MCF 10A (cell line): ENCODE data around the gene VBP1. TPM values are rescaled to one million over a fixed set of nuclear protein-coding genes. Genes with fewer than 3 reads are reported as not detected.
A peak's percentile ranks its signal among the peaks of the same experiment; 100 is the strongest.
"Not testable (repeated sequence)": the region's sequence is repeated elsewhere in the genome, so short reads cannot be mapped to it uniquely, and the experiment has no call there.

Experiments used
- BruUV-seq: library from RNA; stranded (reverse); fragments of 400-500 nt; replicated peaks from 2 replicates; lab custom pipeline; 2021; lab: Mats Ljungman, UMichigan
- CTCF ChIA-PET: fragments of 300-600 bp; sonication (Branson Sonifier 250); formaldehyde crosslinking; extraction: SDS; loops from one replicate; lab custom pipeline; 2021; ENCODE audit warnings: antibody characterized with exemption, inconsistent platforms; lab: Yijun Ruan, JAX
- POLR2A ChIA-PET: fragments of 300-600, 350-650 bp; sonication (Branson Sonifier 250); formaldehyde crosslinking; extraction: SDS; loops from one replicate; lab custom pipeline; 2020; ENCODE audit warnings: antibody characterized with exemption, inconsistent platforms; lab: Yijun Ruan, JAX
- DNase-seq: peaks from one replicate; pipeline ENCODE4 v3.0.0-alpha.2; 2018; ENCODE audit not compliant: unreplicated experiment
- H3K27ac Mint-ChIP-seq: one replicate; pipeline ENCODE4 v1.8.0; 2022; ENCODE audit warnings: mild to moderate bottlenecking, low read depth, mixed read lengths; ENCODE audit not compliant: unreplicated experiment
- H3K27me3 Mint-ChIP-seq: one replicate; pipeline ENCODE4 v1.8.0; 2022; ENCODE audit warnings: mixed read lengths; ENCODE audit not compliant: insufficient read depth, unreplicated experiment
- H3K36me3 Mint-ChIP-seq: one replicate; pipeline ENCODE4 v1.8.0; 2022; ENCODE audit warnings: mild to moderate bottlenecking, moderate library complexity, mixed read lengths; ENCODE audit not compliant: insufficient read depth, unreplicated experiment
- H3K4me1 Mint-ChIP-seq: one replicate; pipeline ENCODE4 v1.8.0; 2022; ENCODE audit warnings: mixed read lengths; ENCODE audit not compliant: insufficient read depth, unreplicated experiment
- H3K4me3 Mint-ChIP-seq: one replicate; pipeline ENCODE4 v1.8.0; 2022; ENCODE audit warnings: mild to moderate bottlenecking, moderate library complexity, mixed read lengths; ENCODE audit not compliant: unreplicated experiment
- H3K9me3 Mint-ChIP-seq: one replicate; pipeline ENCODE4 v1.8.0; 2022; ENCODE audit warnings: mixed read lengths; ENCODE audit not compliant: unreplicated experiment
- CTCF ChIP-seq: fragments of 200-600 bp; IDR thresholded peaks from one replicate; pipeline ENCODE4 v1.8.0; 2022; ENCODE audit warnings: antibody characterized with exemption, mild to moderate bottlenecking; ENCODE audit not compliant: unreplicated experiment
- intact Hi-C: fragments of 100-400 bp; cut with micrococcal nuclease; formaldehyde crosslinking; loops from 2 replicates; pipeline ENCODE4 v1.14.1; 2022
- total RNA-seq: library from RNA; stranded (reverse); gene quantifications from 2 replicates; pipeline ENCODE4 v1.2.3, GENCODE V29; 2022

VBP1 gene
- total RNA-seq, 1 experiment from 2014 or later: 60.5 TPM

DNA sequence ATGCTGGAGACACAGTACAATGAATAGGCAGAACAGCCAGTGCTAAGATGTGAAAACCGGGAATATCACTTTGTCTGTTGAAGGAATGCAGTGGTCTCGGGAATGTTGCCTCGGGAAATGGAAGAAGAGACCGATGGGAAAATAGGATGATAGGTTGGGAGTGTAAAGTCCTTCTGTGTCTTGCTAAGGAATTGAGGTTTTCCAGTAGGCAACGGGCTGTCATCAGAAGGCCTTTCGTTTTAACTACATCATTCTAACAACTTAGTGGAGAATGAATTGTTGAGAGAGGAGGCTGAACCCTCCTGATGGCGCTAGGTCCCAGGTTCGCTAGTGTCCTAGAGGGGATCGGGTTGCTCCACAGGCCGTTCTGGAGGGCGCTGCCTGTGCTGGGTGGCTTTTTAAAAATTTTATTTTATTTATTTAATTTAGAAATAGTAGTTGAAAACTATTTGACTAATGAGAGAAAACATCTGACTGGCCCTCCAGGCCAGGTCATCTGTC, 730 bp downstream of the VBP1 start:
- BruUV-seq: TSS peak; percentile 33
- H3K9me3 Mint-ChIP-seq: peaks cover 8% of the 10 kb centered on the region

DNA sequence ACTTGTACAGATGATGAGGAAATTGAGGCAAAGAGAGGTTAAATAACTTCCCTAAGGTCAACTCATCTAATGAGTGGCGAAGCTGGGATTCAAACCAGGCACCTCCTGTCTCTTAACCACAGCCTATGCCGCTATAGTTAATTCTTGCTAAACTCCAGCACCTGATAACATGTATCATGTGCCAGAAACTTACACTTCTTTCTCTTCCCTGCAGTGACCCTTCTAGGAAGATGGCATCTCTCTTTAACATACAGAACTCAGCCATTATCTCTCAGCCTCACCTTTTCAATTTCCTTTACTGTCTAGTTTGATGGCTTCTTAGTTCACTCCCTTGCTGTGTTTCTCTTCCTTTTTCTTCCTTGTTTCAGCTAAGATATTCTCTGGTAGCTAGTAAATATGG, 2.5 kb downstream of the VBP1 start:
- Mint-ChIP-seq H3K27ac (no peak overlapping the region), H3K27me3 (no peaks in the 10 kb centered on the region), H3K36me3 (peaks cover 18% of the 10 kb centered on the region), H3K9me3 (peaks cover 8% of the 10 kb centered on the region), H3K4me1 (peaks cover 10% of the 10 kb centered on the region), H3K4me3 (no peak overlapping the region)
- ChIA-PET POLR2A (no interaction called here), CTCF (interaction anchor here (1.1 to 1.8 kb wide), 2 partner anchors 237 to 301 kb away, joined by 3 to 8 read pairs; no protein-coding TSS in a partner anchor)
- no peak for TF ChIP-seq CTCF
- intact Hi-C loops: loop anchor here (5.0 kb wide), 3 partner anchors 44 to 639 kb away; partner anchors contain the start of gene RAB39B
- BruUV-seq: no TSS peak
- DNase-seq: no peak

More for the DNA sequence above, 730 bp downstream of the VBP1 start:
- CTCF ChIA-PET: interaction anchor here (0.6 to 2.0 kb wide), 7 partner anchors 8 to 299 kb away, joined by 3 to 8 read pairs (median 5); no protein-coding TSS in a partner anchor
- Mint-ChIP-seq H3K27ac (peak overlapping the region; percentile 94), H3K4me1 (peaks cover 10% of the 10 kb centered on the region), H3K4me3 (peak overlapping the region; percentile 89), H3K27me3 (no peaks in the 10 kb centered on the region), H3K36me3 (peaks cover 15% of the 10 kb centered on the region)
- POLR2A ChIA-PET: interaction anchor here (0.6 to 1.8 kb wide), 5 partner anchors 9 to 271 kb away, joined by 3 to 6 read pairs (median 4); no protein-coding TSS in a partner anchor
- DNase-seq: no peak
- intact Hi-C loops: loop anchor here (1.0 to 5.0 kb wide), 4 partner anchors 45 to 640 kb away; partner anchors contain the start of gene RAB39B
- no peak for TF ChIP-seq CTCF

- Mint-ChIP-seq H3K36me3 (peaks cover 39% of the 10 kb centered on the region), H3K9me3 (peaks cover 8% of the 10 kb centered on the region), H3K27me3 (no peaks in the 10 kb centered on the region), H3K4me1 (peaks cover 10% of the 10 kb centered on the region), H3K27ac (no peak overlapping the region), H3K4me3 (no peak overlapping the region)
- no TSS peak for BruUV-seq
- ChIA-PET POLR2A (no interaction called here), CTCF (no interaction called here)
- no peak for TF ChIP-seq CTCF
- no peak for DNase-seq
- intact Hi-C loops: no loop called here
Observed at GRCh38 chrX:155221351-155221750, 5.1 kb downstream of the VBP1 start.

- POLR2A ChIA-PET, BruUV-seq, H3K9me3 Mint-ChIP-seq, DNase-seq, H3K4me3 Mint-ChIP-seq, H3K27ac Mint-ChIP-seq, H3K4me1 Mint-ChIP-seq, CTCF ChIA-PET, H3K27me3 Mint-ChIP-seq, intact Hi-C loops: not testable (repeated sequence)
- peaks cover 40% of the 10 kb centered on the region for H3K36me3 Mint-ChIP-seq
Observed at GRCh38 chrX:155223746-155224145, 7.5 kb downstream of the VBP1 start.
